Smooth muscle cell (in vitro differentiated cells): ENCODE data around the gene S1PR5. TPM values are rescaled to one million over a fixed set of nuclear protein-coding genes. Genes with fewer than 3 reads are reported as not detected.
"Not testable (repeated sequence)": the region's sequence is repeated elsewhere in the genome, so short reads cannot be mapped to it uniquely, and the experiment has no call there.

Experiments used
- DNase-seq: peaks from one replicate; lab custom pipeline; 2025; ENCODE audit not compliant: unreplicated experiment; lab: John Stamatoyannopoulos, UW
- H2AFZ ChIP-seq: fragments of 200-600 bp; sonication (generic); 2 replicates; pipeline ENCODE4 v1.6.0; 2016; ENCODE audit warnings: antibody characterized with exemption, low read depth, mild to moderate bottlenecking
- H3F3A ChIP-seq: fragments of 200-600 bp; sonication (generic); 2 replicates; pipeline ENCODE4 v1.6.0; 2017; ENCODE audit warnings: antibody characterized with exemption, low read depth
- H3K27ac ChIP-seq: fragments of 200-600 bp; sonication (generic); 2 replicates; pipeline ENCODE4 v1.5.1; 2016; ENCODE audit warnings: low read depth, mild to moderate bottlenecking
- H3K27me3 ChIP-seq: fragments of 200-600 bp; sonication (generic); 2 replicates; pipeline ENCODE4 v1.6.1; 2016; ENCODE audit warnings: low read depth, mild to moderate bottlenecking
- H3K36me3 ChIP-seq: fragments of 200-600 bp; sonication (generic); 2 replicates; pipeline ENCODE4 v1.5.1; 2016; ENCODE audit warnings: low read depth
- H3K4me1 ChIP-seq: fragments of 200-600 bp; sonication (generic); 2 replicates; pipeline ENCODE4 v1.5.1; 2016; ENCODE audit warnings: low read depth
- H3K4me2 ChIP-seq: fragments of 200-600 bp; sonication (generic); 2 replicates; pipeline ENCODE4 v1.6.0; 2016; ENCODE audit warnings: mild to moderate bottlenecking
- H3K4me3 ChIP-seq: fragments of 200-600 bp; sonication (generic); 2 replicates; pipeline ENCODE4 v1.5.1; 2016; ENCODE audit warnings: mild to moderate bottlenecking
- H3K79me2 ChIP-seq: fragments of 200-600 bp; sonication (generic); 2 replicates; pipeline ENCODE4 v1.6.0; 2016; ENCODE audit warnings: low read depth, mild to moderate bottlenecking
- H3K9ac ChIP-seq: fragments of 200-600 bp; sonication (generic); 2 replicates; pipeline ENCODE4 v1.6.0; 2016; ENCODE audit warnings: low read depth
- H3K9me3 ChIP-seq: fragments of 200-600 bp; sonication (generic); replicated peaks from 2 replicates; pipeline ENCODE4 v1.5.1; 2016; ENCODE audit warnings: low read depth
- H4K20me1 ChIP-seq: fragments of 200-600 bp; sonication (generic); 2 replicates; pipeline ENCODE4 v1.6.0; 2016; ENCODE audit warnings: low read depth
- WGBS: methylation state at CpG from one replicate; pipeline ENCODE4 v1.1.7; 2016; ENCODE audit warnings: low lambda C conversion rate; 5-methylcytosine and 5-hydroxymethylcytosine counted together
- polyA plus RNA-seq: library from polyadenylated mRNA; unstranded; fragments of >200 nt; fragmentation: Nextera tagmentation; extraction: Ambion mirVana; gene quantifications from 2 replicates; pipeline ENCODE4 v1.2.1, GENCODE V29; 2016
- total RNA-seq: library from RNA; depleted of rRNA; stranded (reverse); fragments of >200 nt; gene quantifications from 2 replicates; pipeline ENCODE4 v1.2.3, GENCODE V29; 2014
- TF ChIP-seq, protein P1 (sequence below): fragments of 200-600 bp; sonication (generic); IDR thresholded peaks from 2 replicates; pipeline ENCODE4 v1.5.1; 2017; ENCODE audit warnings: borderline replicate concordance, mild to moderate bottlenecking, antibody characterized with exemption; ENCODE audit not compliant: insufficient read depth, poor library complexity, severe bottlenecking

The S1PR5 gene
- total and polyA plus RNA-seq, 2 experiments from 2014 or later: 5.3 to 9.0 TPM

DNA sequence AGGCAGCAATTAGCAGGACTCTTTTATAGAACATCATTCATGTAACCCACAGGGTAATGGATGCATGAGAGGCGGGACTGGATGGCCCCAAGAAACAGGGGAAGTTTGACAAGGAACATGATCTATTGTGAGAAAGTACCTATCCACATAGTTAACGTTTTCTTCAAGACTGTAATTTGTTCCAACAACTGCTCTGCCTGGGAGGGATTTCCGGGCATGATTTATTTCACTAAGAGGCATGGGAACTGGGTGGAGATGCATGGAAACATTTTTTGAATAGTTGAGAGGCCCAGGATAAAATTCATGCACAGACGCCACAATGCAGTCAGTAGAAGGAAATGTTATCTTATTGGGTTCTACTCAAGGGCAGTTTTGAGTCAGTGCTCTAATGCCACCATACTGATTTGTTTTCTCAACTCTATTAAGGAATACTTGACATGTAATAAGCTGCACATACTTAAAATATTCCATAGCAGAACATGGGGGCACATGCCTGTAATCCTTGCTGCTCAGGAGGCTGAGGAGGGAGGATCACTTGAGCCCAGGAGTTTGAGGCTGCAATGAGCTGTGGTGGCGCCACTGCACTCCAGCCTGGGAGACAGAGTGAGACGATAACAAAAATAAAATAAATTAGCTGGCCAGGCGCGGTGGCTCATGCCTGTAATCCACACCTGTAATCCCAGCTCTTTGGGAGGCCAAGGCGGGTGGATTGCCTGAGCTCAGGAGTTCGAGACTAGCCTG, 16.6 kb upstream of the S1PR5 start:
- Histone ChIP-seq H2AFZ (no peak overlapping the region), H3K36me3 (no peaks in the 10 kb centered on the region), H3K4me3 (no peak overlapping the region), H3K27ac (no peak overlapping the region), H3K79me2 (no peaks in the 10 kb centered on the region), H3F3A (no peaks in the 10 kb centered on the region), H4K20me1 (no peaks in the 10 kb centered on the region), H3K9ac (no peak overlapping the region), H3K4me2 (no peak overlapping the region), H3K4me1 (no peaks in the 10 kb centered on the region), H3K27me3 (no peaks in the 10 kb centered on the region), H3K9me3 (no peaks in the 10 kb centered on the region)
- DNase-seq: no peak
- 67% methylated on average over 10 of the region's 10 CpGs for WGBS
- TF ChIP-seq, protein P1, sequence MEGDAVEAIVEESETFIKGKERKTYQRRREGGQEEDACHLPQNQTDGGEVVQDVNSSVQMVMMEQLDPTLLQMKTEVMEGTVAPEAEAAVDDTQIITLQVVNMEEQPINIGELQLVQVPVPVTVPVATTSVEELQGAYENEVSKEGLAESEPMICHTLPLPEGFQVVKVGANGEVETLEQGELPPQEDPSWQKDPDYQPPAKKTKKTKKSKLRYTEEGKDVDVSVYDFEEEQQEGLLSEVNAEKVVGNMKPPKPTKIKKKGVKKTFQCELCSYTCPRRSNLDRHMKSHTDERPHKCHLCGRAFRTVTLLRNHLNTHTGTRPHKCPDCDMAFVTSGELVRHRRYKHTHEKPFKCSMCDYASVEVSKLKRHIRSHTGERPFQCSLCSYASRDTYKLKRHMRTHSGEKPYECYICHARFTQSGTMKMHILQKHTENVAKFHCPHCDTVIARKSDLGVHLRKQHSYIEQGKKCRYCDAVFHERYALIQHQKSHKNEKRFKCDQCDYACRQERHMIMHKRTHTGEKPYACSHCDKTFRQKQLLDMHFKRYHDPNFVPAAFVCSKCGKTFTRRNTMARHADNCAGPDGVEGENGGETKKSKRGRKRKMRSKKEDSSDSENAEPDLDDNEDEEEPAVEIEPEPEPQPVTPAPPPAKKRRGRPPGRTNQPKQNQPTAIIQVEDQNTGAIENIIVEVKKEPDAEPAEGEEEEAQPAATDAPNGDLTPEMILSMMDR: no peak

DNA sequence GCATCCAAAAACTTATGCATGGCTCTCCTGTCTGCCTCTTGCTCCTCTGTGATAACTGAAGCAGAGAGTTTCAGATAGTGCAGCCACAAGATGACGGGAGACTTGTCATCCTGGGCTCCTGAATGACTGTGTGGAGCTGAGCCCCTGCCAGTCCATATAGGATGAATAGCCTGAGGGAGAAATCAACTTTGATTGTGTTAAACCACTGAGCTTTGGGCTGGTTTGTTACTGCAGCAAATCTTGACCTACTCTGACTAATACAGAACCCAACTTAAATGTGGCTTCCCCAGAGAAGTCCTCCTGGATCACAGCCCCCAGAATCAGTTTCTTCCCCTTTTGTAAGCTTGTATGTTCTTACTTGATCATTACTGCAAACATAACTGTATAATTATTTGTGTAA, 15.2 kb upstream of the S1PR5 start:
- Histone ChIP-seq H3K27me3 (no peaks in the 10 kb centered on the region), H3K4me3 (no peak overlapping the region), H3K27ac (no peak overlapping the region), H3K4me1 (no peaks in the 10 kb centered on the region), H3F3A (no peaks in the 10 kb centered on the region), H3K36me3 (no peaks in the 10 kb centered on the region), H3K79me2 (no peaks in the 10 kb centered on the region), H2AFZ (no peak overlapping the region), H4K20me1 (no peaks in the 10 kb centered on the region), H3K9ac (no peak overlapping the region), H3K4me2 (no peak overlapping the region), H3K9me3 (no peaks in the 10 kb centered on the region)
- TF ChIP-seq, protein P1: no peak
- DNase-seq: no peak
- 90% methylated on average over 1 of the region's 1 CpG for WGBS

DNA sequence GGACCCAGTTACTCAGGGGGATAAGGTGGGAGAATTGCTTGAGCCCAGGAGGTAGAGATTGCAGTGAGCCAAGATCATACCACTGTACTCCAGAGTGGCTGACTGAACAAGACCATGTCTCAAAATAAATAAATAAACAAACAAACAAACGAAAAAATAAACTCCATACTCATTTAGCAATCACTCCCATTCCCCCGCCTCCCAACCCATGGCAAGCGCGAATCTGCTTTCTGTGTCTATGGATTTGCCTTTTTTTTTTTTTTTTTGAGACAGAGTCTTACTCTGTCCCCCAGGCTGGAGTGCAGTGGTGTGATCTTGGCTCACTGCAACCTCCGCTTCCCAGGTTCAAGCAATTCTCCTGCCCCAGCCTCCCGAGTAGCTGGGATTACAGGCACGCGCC, 9.6 kb upstream of the S1PR5 start:
- H3K4me2 ChIP-seq, H3K9ac ChIP-seq, H3K9me3 ChIP-seq, H3K27ac ChIP-seq, H3K79me2 ChIP-seq, H3K36me3 ChIP-seq, H4K20me1 ChIP-seq, H3K27me3 ChIP-seq, H2AFZ ChIP-seq, H3K4me3 ChIP-seq, H3F3A ChIP-seq, DNase-seq, H3K4me1 ChIP-seq: not testable (repeated sequence)
- WGBS: 94% methylated on average over 8 of the region's 8 CpGs

DNA sequence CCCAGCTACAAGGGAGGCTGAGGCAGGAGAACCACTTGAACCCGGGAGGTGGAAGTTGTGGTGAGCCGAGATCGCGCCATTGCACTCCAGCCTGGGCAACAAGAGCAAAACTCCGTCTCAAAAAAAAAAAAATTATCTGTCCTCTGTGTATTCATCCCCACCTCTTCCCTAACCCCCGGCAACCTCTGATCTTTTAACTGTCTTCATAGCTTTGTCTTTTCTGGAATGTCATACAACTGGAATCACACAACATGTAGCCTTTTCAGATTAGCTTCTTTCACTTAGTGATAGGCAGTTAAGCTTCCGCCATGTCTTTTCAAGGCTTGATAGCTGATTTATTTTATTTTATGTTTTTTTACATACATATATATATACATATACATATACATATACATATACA, 8.4 kb upstream of the S1PR5 start:
- Histone ChIP-seq H3K4me2 (no peak overlapping the region), H3K4me3 (no peak overlapping the region), H3K4me1 (no peaks in the 10 kb centered on the region), H3K79me2 (no peaks in the 10 kb centered on the region), H3F3A (no peaks in the 10 kb centered on the region), H3K27ac (no peak overlapping the region), H3K36me3 (no peaks in the 10 kb centered on the region), H2AFZ (no peak overlapping the region), H3K9ac (no peak overlapping the region), H4K20me1 (no peaks in the 10 kb centered on the region), H3K27me3 (no peaks in the 10 kb centered on the region), H3K9me3 (no peaks in the 10 kb centered on the region)
- DNase-seq: no peak
- 94% methylated on average over 7 of the region's 7 CpGs for WGBS
- TF ChIP-seq, protein P1: no peak
